NCI-H1417 (cell line): Measurements from ENCODE around the gene FGF18.

Source experiments
- DNase-seq, 3 experiments: peaks; one replicate each; lab custom pipeline; 2025; lab: John Stamatoyannopoulos, UW

The FGF18 gene

GRCh38 chr5:171422902-171423663 lies 3.6 kb downstream of the FGF18 start:
- no peak for DNase-seq

GRCh38 chr5:171424726-171425125 lies 5.3 kb downstream of the FGF18 start:
- DNase-seq: no peak

GRCh38 chr5:171425596-171426244 lies 6.3 kb downstream of the FGF18 start:
- no peak for DNase-seq

- DNase-seq: no peak
These were observed 6.8 kb downstream of the FGF18 start for GRCh38 chr5:171426266-171426665.

- no peak for DNase-seq
These were observed 7.2 kb downstream of the FGF18 start for GRCh38 chr5:171426680-171427079.

- DNase-seq: no peak
These were observed 8.1 kb downstream of the FGF18 start for GRCh38 chr5:171427318-171428167.

- no peak for DNase-seq
These were observed 8.8 kb downstream of the FGF18 start for GRCh38 chr5:171428168-171428696.

- DNase-seq: no peak
These were observed 9.5 kb downstream of the FGF18 start for GRCh38 chr5:171428809-171429542.

- no peak for DNase-seq
These were observed 10.1 kb downstream of the FGF18 start for GRCh38 chr5:171429543-171429910.

- DNase-seq: no peak
These were observed 11.9 kb downstream of the FGF18 start for GRCh38 chr5:171431251-171431777.

- DNase-seq: no peak
These were observed 12.6 kb downstream of the FGF18 start for GRCh38 chr5:171432076-171432475.

GRCh38 chr5:171432583-171433351 lies 13.3 kb downstream of the FGF18 start:
- no peak for DNase-seq

- DNase-seq: no peak
These were observed 13.9 kb downstream of the FGF18 start for GRCh38 chr5:171433352-171433698.

- DNase-seq: no peak
These were observed 14.7 kb downstream of the FGF18 start for GRCh38 chr5:171433982-171434676.

- no peak for DNase-seq
These were observed 15.4 kb downstream of the FGF18 start for GRCh38 chr5:171434874-171435273.

- DNase-seq: no peak
These were observed 16.5 kb downstream of the FGF18 start for GRCh38 chr5:171435908-171436307.

GRCh38 chr5:171436804-171437285 lies 17.4 kb downstream of the FGF18 start:
- peak in 1 of 3 experiments; percentile 3 for DNase-seq

- no peak for DNase-seq
These were observed 17.9 kb downstream of the FGF18 start for GRCh38 chr5:171437286-171437821.

- no peak for DNase-seq
These were observed 19.3 kb downstream of the FGF18 start for GRCh38 chr5:171438738-171439137.
